Epidermal melanocyte (primary cell): ENCODE results near the gene CTCFL.

Source experiments
- DNase-seq: peaks from one replicate; pipeline ENCODE4 v3.0.0; 2011; ENCODE audit warnings: low spot score; ENCODE audit not compliant: insufficient read length

CTCFL gene

DNA sequence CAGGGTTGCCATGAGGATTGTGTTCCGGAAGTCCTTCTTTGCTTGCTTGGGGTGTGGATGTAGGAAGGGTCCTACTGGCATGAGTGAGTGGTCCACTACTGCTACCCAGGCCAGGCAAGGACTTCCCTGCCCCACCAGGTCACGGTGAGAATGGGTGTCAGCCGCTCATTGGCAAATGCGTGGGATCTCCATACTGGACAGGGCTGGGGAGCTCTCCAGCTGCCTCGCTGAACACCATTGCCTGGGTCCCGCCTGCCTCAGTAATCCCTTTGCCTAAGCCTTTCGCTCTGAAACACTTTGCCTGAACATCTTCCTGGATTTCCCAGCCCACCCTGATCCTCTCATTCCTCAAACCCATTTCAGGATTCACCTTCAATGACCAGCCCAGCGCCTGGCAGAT, 59.5 kb downstream of the CTCFL start:
- DNase-seq = no peak

DNA sequence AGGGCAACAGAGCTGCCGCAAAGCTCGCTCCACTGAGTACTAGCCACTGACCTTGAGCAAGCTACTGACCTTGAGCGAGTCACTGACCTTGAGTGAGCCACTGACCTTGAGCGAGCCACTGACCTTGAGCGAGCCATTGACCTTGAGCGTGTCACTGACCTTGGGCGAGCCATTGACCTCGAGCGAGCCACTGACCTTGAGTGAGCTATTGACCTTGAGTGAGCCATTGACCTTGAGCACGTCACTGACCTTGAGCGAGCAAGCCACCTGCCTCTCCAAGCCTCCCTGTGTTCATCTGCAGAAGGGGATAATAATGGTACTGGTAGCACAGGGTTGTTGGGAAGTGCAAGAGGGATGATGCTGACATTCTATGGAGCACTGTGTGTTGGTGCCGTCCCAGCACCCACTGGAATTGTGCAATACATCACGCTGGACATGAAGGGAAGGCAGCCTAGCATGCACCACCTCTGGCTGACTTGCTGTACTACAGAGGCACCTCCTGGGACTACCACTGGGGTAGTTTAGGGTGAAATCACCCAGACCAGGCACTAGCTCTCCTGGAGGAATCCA, 60.2 kb downstream of the CTCFL start:
- no peak for DNase-seq

DNA sequence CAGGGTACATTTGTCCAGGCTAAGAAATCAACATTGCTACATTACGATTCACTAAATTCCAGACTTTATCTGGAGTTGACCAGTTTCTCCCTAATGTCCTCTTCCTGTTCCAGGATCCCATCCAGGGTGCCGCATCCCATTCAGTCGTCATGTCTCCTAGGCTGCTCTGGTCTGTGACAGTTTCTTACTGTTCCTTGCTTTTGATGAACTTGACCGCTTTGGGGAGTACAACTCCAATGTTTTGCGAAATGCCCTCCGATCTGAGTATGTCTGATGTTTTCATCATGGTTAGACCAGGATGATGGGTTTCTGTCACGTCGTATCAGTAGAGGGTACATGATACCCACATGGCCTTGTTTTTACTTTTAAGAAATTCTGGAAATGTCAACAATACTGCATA, 62.2 kb downstream of the CTCFL start:
- DNase-seq = no peak

DNA sequence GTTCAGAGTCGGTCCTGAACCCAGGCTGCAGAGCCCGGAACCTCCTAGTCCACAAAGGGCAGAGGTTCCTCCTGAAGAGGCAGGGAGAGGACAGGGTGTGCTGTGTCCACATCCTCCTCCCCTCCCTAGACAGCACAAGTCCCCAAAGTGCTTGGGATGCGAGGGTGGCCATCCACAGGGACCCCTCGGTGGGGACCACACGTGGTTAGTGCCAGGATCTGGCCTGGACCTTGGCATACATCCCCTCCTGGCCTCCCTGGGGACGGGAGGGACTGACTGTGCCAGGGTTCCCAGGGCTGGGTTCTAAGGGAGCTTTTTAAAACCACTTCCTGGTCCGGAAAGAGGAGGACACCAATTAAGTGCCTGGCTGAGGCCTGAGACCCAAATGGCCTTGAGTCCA, 63.2 kb downstream of the CTCFL start:
- no peak for DNase-seq

DNA sequence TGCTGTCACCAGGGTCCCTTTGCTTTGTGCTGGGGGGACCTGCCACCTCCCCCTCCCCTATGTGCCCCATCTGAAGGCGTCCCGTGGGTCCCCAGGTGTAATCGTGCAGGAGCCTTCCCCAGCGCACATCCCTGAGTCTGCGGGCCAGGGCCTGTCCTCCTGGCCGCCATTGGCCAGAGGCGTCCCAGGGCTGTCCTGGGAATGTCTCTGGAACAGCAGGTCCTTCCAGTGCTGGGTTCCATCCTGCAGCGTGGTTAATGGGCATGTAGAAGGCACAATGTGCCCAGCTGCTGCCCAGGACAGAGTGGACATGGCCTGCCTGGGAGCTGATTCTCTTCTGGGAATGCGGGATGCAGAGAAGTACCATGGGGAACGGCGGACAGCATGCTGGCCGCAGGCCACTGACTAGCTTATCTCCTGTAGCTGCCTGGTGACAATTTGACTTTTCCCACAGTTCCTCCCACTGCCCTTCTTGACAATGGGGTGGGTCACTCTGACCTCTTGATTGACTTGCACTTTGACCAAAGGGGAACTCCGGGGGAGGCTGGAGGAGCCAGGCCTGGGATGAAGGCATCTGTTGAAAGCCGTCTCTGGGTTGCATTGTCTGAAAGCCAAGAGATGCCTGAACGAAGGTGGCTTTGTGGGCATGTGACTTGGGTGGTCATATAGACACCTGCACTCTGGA, 64.0 kb downstream of the CTCFL start:
- DNase-seq = no peak

DNA sequence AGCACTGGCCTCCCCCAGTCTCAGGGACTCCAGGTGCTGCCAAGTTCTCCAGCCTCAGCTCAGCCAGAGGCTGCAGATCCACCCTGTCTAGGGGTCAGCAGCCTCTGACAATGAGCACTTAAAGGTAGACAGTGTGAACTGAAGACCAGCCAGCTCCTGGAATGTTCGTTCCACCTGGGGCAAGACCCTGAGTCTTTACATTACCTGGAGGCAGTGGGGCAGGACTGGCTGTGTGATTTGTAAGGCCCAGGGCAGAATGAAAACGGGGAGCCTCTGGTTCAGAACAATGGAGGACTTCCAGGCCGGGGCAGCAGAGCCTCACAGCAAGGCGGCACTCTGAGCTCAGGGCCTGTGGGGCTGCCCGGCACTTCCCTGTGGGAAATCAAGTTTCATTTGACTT, 65.0 kb downstream of the CTCFL start:
- DNase-seq = no peak

DNA sequence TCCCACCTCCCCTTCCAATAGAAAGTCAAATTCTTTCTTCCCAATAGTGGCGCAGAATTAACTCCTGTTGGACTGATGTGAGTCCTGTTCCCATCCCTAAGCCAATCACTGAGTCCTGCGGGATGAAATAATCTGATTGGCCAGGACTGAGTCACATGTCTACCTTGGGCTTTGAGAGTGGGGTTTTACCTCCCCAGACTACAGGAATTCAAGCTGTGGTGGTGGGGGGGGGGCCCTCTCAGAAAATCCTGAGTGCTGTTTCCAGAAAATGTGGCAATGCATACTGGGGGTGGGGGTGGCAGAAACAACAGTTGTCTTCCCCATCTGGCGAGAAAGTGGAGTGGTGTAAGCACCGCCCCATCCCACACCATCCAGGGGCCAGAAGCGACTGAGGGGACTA, 65.7 kb downstream of the CTCFL start:
- no peak for DNase-seq

DNA sequence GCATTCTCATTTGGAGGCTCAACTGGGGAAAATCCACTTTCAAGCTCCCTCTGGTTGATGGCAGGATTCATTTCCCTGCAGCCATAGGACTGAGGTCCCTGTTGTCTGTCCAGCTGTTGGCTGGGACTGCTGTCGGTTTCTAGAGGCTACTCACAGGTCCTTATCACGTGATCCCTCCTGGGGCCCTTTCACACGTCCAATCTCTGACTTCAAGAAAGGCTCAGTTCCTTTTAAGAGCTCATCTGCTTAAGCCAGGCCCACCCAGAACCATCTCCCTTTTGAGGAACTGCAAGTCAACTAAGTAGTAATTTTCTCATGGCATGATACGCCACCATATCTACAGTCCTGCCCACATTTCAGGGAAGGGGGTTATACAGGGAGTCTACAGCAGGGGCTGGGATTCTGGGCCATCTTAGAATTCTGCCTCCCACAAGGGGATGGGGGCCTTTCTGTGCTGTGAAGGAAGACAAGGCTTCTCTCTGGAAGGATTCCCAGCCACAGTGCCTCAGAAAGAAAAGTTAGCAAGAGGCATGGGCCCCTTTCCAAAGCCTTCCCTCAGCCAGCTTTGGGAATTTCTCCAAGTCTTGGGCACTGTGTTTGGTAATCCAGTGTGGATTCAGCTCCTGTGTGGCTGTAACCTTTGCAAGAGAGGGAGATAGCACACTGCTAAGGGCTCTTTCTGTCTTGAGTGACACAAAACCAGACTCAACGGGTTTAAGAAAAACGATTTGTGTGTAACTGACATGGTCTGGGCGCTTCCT, 66.4 kb downstream of the CTCFL start:
- no peak for DNase-seq

DNA sequence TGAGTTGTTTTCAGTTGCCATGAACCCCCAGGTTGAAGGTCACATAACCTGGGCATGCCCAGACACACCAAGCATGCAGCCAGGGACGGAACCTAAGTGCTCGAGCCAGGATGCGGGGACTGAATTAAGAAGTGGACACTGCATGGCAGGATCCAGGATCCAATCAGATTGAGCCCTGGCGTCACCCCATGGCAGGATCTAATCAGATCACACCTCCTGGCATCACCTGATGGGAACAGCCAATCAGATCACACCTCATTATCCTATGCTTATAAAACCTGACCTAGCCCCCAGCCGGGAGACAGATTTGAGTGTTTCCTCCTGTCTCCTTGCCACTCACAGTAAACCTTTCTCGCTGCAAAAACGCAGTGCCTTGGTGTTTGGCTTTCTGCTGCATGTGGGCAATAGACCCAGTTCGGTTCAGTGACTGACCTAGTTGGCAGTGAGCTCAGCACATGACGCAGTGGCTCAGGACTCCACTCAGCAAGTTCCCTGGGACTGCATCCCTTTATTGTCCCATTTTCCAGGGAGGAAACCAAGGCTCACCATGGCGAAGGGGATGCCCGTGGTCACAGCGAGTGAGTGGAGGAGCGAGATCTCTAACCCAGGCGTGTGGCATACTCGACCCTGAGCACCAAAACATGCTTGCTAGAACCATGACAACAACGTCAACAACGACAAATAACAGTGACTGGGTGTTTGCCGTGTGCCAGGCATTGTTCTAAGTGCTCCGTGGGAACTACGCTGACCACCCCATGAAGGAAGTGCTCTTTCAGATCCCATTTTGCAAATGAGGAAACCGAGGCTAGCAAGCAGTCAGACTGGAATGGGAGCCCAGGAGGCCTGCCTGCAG, 67.5 kb downstream of the CTCFL start:
- DNase-seq = no peak

DNA sequence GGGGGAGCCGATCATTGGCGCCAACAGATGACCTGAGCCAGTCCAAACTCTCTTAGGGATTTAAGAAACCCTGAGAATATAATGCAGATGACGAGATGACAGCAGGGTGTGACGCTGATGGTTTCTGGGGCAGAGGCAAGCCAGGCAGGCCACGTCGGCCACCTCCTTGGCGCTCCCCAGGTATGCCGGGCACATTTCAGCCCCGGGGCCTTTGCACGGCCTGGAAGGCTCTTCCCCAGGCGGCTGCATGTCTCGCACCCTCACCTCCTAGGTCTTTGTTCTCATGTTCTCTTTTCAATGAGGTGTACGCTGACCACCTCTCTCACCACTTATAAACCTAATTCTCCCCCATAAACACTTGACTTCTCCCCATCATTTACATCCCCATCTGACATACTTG, 68.8 kb downstream of the CTCFL start:
- no peak for DNase-seq

DNA sequence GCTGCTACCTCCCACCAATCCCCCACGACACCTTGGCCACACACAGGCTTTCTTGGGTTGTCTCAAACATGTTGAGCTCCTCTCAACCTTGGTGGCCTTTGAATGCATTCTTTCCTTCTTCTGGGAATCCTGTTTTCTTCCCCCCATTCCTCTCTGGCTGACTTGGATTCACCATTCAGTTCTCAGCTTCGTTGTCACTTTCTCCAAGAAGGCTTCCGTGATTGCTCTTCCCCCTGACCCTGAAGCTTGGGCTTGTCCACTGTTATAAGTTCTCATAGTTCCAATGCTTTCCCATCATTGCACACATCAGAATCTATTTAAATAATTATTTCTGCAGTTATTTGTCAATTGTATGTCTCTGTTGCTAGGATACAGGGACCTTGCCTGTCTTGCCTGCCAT, 69.6 kb downstream of the CTCFL start:
- no peak for DNase-seq

DNA sequence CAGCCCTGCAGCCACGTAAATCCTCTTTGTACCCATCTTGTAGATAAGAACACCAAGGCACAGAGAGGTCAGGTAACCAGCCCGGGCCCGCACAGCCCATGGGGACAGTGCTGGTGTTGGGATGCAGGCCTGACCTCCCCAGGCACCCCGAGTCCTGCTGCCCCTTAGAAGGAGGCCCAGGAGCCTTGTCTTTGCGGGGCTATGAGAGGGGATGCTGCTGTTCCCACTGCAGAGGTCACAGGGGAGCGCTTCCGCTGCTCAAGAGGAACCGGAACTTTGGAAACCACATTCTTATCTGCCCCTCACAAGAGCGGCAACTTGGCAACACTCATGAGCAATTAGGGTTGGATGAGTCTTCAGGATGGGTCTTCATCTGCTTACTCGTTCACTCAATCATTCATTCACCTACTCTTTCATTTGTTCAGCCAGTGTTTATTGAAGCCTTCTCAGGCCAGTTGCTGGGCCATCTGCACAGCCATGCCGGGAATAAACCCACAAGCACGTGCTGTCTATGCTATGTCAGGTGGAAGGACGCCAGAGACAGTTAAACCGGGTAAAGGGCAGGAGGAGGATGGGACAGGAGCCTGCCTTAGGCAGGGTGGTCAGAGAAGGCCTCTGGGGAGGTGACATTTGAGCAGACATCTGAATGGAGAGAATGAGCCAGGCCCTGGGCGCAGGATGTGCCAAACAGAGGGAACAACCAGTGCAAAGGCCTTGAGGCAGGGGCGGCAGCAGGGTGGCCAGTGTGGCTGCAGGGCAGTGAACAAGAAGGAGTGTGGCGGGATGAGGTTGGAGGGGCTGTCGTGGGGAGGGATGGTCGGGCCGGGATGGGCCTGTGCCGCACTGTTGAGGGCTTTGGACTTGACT, 72.9 kb downstream of the CTCFL start:
- DNase-seq = no peak

DNA sequence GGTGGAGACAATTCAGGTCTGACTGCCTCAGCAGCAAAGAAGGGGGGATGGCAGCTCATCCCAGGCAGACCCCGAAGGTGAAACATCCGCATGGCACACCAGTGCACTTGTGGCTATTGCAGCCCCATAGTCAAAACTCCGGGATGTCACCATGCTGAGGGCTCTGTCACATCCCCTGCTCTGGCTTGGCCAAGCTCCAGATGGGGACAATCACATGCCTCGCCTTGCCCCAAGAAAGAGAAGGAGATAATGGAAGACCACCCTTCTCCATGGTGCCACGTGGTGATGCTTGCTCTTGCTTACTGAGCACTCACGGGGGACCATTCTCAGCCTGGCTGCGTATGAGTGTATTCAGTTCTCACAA, 73.5 kb downstream of the CTCFL start:
- no peak for DNase-seq

DNA sequence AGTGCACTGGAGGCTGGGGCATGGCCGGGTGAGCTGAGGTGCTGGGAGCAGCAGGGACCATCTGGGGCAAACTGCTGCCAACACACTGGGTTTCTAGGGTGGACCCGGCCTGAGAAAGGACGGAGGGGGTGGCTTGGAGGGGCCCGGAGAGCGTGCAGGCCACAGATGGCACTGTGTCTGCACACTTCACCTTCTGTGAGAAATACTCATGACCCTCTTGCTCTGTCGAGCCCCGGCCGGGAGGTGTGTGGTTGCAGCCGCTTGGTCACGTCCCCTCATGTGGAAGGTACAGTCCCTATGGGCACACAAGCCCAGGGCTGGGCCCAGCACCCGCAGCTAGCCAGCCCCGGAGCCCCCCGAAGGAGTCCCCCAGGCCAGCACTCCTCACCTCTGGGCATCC, 74.0 kb downstream of the CTCFL start:
- DNase-seq = no peak

DNA sequence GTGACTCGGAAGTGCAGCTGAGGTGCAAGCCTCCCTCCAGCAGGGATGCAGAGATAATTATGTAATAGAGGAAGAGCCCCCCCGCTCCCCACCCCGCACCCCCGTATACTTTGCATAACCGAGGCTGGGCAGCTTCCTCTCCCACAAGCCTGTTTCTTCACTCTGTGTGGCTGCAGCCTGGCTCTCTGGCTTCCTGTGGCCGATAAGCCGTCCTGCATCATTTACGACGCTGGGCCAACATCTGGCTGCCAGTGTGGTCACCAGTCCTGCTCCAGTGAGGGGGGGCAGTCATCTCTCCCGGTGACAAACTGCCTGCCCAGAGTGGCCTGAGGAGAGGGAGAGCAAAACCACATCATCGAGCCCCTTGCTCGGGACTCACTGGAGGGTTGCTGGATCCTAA, 74.5 kb downstream of the CTCFL start:
- no peak for DNase-seq

DNA sequence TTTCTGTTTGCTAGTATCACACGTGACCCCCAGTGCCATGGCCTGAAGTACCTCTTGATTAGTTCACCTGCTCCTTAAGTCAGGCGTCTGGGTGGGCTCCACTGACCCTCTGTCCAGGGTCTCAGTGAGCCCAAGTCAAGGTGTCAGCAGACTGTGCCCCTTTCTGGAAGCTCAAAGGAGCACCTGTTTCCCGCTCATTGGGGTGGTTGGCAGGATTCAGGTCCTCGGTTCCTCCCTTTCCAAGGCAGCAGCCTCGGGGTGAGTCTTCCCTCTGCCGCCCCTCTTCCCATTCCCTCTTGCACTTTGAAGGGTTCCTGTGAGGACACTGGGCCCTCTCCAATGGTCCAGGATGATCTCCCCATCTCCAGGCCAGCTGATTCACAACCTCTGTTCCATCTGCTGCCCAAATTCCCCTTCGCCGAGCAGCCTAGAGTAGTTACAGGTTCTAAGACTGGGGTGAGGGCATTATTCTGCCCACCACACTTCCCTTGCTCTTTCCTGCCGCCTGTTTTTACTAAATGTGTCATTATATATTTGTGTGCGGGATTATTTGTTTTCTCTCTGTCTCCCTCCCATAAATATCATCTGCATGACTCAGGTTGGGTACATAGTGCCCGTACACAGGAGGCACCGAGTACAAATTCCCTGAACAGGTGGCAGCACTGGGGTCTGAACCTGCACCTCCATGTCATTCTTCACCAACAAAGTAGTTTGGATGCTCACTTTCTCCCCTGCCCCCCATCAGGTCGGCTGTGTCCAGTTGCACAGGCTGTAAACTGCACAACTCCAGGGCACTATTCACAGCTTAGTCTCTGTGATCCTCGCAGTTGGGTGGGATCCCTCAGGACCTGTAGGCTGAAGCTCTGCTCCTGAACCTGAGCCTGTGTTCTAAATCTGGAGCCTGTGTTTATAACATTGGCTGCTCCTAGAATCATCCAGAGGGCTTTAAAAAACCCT, 75.3 kb downstream of the CTCFL start:
- no peak for DNase-seq

DNA sequence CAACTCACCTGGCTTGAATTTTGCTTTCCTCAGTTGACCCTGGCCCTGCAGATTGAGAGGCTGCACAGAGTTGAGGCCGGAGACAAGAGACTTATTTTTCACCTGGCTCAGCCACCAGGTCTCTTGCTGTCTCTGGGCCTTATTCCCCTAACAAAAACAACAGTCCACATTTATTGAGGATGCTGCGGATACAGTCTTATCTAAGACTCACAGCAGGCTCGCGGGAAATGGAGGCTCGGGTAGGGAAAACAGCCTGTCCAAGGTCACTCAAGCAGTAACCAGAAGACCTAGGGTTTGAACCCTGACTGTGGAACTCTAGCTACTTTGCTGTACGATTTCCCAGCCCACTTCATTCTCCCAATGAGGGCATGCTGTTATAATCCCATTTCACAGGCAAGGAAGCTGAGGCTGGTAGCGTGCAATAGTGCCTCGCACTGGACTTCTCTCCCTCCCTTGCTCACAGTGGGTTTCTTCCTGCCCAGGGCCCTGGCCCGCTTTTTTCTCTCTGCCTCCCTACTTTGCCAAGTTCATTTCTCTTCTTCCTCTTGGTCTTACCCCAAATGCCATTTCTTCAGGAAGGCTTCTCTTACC, 76.1 kb downstream of the CTCFL start:
- DNase-seq = no peak
